Effector CD4-positive, alpha-beta T cell (primary cell): ENCODE data around the gene RECK.
A peak's percentile ranks its signal among the peaks of the same experiment; 100 is the strongest.
"Not testable (repeated sequence)": the region's sequence is repeated elsewhere in the genome, so short reads cannot be mapped to it uniquely, and the experiment has no call there.

Experiments used
- DNase-seq: peaks from one replicate; pipeline ENCODE4 v3.0.0-alpha.2; 2020

Gene RECK

GRCh38 chr9:36074870-36075532, 38.3 kb downstream of the RECK start:
- DNase-seq = no peak

GRCh38 chr9:36078051-36078450, 41.3 kb downstream of the RECK start:
- no peak for DNase-seq

- no peak for DNase-seq
Measured at GRCh38 chr9:36080519-36080918, 43.8 kb downstream of the RECK start.

GRCh38 chr9:36082931-36083330, 46.2 kb downstream of the RECK start:
- no peak for DNase-seq

- no peak for DNase-seq
Measured at GRCh38 chr9:36086442-36086841, 49.7 kb downstream of the RECK start.

GRCh38 chr9:36087054-36087453, 50.3 kb downstream of the RECK start:
- DNase-seq = not testable (repeated sequence)

- no peak for DNase-seq
Measured at GRCh38 chr9:36088020-36088419, 51.3 kb downstream of the RECK start.

GRCh38 chr9:36091026-36091953, 54.6 kb downstream of the RECK start:
- DNase-seq = no peak

GRCh38 chr9:36092014-36092413, 55.3 kb downstream of the RECK start:
- no peak for DNase-seq

- DNase-seq = no peak
Measured at GRCh38 chr9:36092509-36093215, 55.9 kb downstream of the RECK start.

GRCh38 chr9:36093384-36093783, 56.7 kb downstream of the RECK start:
- no peak for DNase-seq

GRCh38 chr9:36099718-36100117, 63.0 kb downstream of the RECK start:
- no peak for DNase-seq

- DNase-seq = no peak
Measured at GRCh38 chr9:36100532-36100931, 63.8 kb downstream of the RECK start.

GRCh38 chr9:36101916-36102741, 65.4 kb downstream of the RECK start:
- DNase-seq = no peak

GRCh38 chr9:36102742-36103495, 66.2 kb downstream of the RECK start:
- DNase-seq = peak; percentile 87

GRCh38 chr9:36109071-36109470, 72.4 kb downstream of the RECK start:
- no peak for DNase-seq

- DNase-seq = no peak
Measured at GRCh38 chr9:36110434-36110833, 73.7 kb downstream of the RECK start.

- no peak for DNase-seq
Measured at GRCh38 chr9:36112516-36112915, 75.8 kb downstream of the RECK start.

- no peak for DNase-seq
Measured at GRCh38 chr9:36113999-36114398, 77.3 kb downstream of the RECK start.

- no peak for DNase-seq
Measured at GRCh38 chr9:36116593-36116992, 79.9 kb downstream of the RECK start.

- DNase-seq = no peak
Measured at GRCh38 chr9:36118201-36118600, 81.5 kb downstream of the RECK start.

- no peak for DNase-seq
Measured at GRCh38 chr9:36118706-36119105, 82.0 kb downstream of the RECK start.
